H1 (cell line): ENCODE data around the gene SLC39A11. TPM values are rescaled to one million over a fixed set of nuclear protein-coding genes. Genes with fewer than 3 reads are reported as not detected.
"Not testable (repeated sequence)": the region's sequence is repeated elsewhere in the genome, so short reads cannot be mapped to it uniquely, and the experiment has no call there.

Experiments
- CTCF ChIA-PET: fragments of 300-600 bp; sonication (Branson Sonifier 250); formaldehyde crosslinking; loops from one replicate; lab custom pipeline; 2021; ENCODE audit not compliant: partially characterized antibody; lab: Charles Lee
- POLR2A ChIA-PET: fragments of 300-600 bp; sonication (Branson Sonifier 250); formaldehyde crosslinking; loops from one replicate; lab custom pipeline; 2021; ENCODE audit warnings: inconsistent platforms; ENCODE audit not compliant: partially characterized antibody; lab: Charles Lee
- DNase-seq, 2 experiments: peaks; one replicate each; pipeline versions ENCODE4 v3.0.0 to v3.0.0-alpha.2; 2010 to 2022; ENCODE audit warnings: low spot score in 2 of 2, low read depth in 1 of 2, mixed read lengths in 1 of 2
- FAIRE-seq: peaks from 2 replicates; lab custom pipeline; 2011; peaks lifted over from hg19 to GRCh38; lab: Jason Lieb, UNC
- H2AFZ ChIP-seq: 2 replicates; pipeline ENCODE4 v1.8.1; 2012; ENCODE audit warnings: low read length, inconsistent platforms
- H2AK5ac ChIP-seq: 2 replicates; pipeline ENCODE4 v1.6.1; 2013; ENCODE audit warnings: low read depth, low read length
- H2BK120ac ChIP-seq: replicated peaks from 2 replicates; pipeline ENCODE3; 2013; ENCODE audit warnings: low read depth, low read length, inconsistent platforms
- H2BK12ac ChIP-seq: 2 replicates; pipeline ENCODE4 v1.6.1; 2013; ENCODE audit warnings: low read depth, low read length
- H2BK15ac ChIP-seq: 2 replicates; pipeline ENCODE4 v1.6.1; 2013; ENCODE audit warnings: low read length
- H2BK20ac ChIP-seq: 2 replicates; pipeline ENCODE4 v1.6.1; 2013; ENCODE audit warnings: low read length
- H2BK5ac ChIP-seq: 2 replicates; pipeline ENCODE4 v1.6.1; 2013; ENCODE audit warnings: low read depth, low read length
- H3K14ac ChIP-seq: 2 replicates; pipeline ENCODE4 v1.6.1; 2013; ENCODE audit warnings: inconsistent platforms; ENCODE audit not compliant: insufficient read length
- H3K18ac ChIP-seq: 2 replicates; pipeline ENCODE4 v1.6.1; 2013; ENCODE audit warnings: low read length; ENCODE audit errors: extremely low read depth
- H3K23ac ChIP-seq: 2 replicates; pipeline ENCODE4 v1.6.1; 2013; ENCODE audit warnings: inconsistent platforms; ENCODE audit not compliant: insufficient read length
- H3K23me2 ChIP-seq: 2 replicates; pipeline ENCODE4 v1.6.1; 2013; ENCODE audit warnings: low read depth, low read length
- H3K27ac ChIP-seq: 2 replicates; pipeline ENCODE4 v1.6.1; 2011; ENCODE audit warnings: low read depth, low read length, inconsistent platforms
- H3K27me3 ChIP-seq, 4 experiments: replicated peaks in 1 of 4; 1 replicate in 1 of 4; 2 replicates in 3 of 4; pipeline versions ENCODE4 v1.6.1 to v1.8.1; 2011 to 2013; ENCODE audit warnings: low read length in 3 of 4, mild to moderate bottlenecking in 3 of 4, inconsistent platforms in 2 of 4, mixed read lengths in 2 of 4, moderate library complexity in 1 of 4; ENCODE audit not compliant: control insufficient read depth in 3 of 4, insufficient read depth in 3 of 4; ENCODE audit errors: extremely low read depth in 1 of 4
- H3K36me3 ChIP-seq, 4 experiments: 2 replicates each; pipeline versions ENCODE4 v1.6.1 to v1.8.1; 2011 to 2013; ENCODE audit warnings: mild to moderate bottlenecking in 4 of 4, low read length in 3 of 4, moderate library complexity in 2 of 4, control low read depth in 1 of 4, inconsistent platforms in 1 of 4; ENCODE audit not compliant: insufficient read depth in 4 of 4, control insufficient read depth in 2 of 4
- H3K4ac ChIP-seq: replicated peaks from 2 replicates; pipeline ENCODE3; 2013; ENCODE audit warnings: low read length, low read depth, mixed read lengths, inconsistent platforms; ENCODE audit not compliant: insufficient read length
- H3K4me1 ChIP-seq, 4 experiments: replicated peaks in 1 of 4; 1 replicate in 1 of 4; 2 replicates in 3 of 4; pipeline versions ENCODE4 v1.6.1 to v1.8.1; 2011 to 2013; ENCODE audit warnings: low read length in 3 of 4, inconsistent platforms in 2 of 4, mixed read lengths in 1 of 4; ENCODE audit not compliant: insufficient read depth in 4 of 4, control insufficient read depth in 3 of 4
- H3K4me2 ChIP-seq, 2 experiments: 2 replicates each; pipeline versions ENCODE4 v1.6.1 to v1.8.1; 2011 to 2013; ENCODE audit warnings: low read depth in 2 of 2, low read length in 2 of 2, control low read depth in 1 of 2, inconsistent platforms in 1 of 2, mild to moderate bottlenecking in 1 of 2; ENCODE audit not compliant: insufficient read depth in 1 of 2
- H3K4me3 ChIP-seq, 4 experiments: fragments of 200-600, 300-600 bp in 1 of 4; sonication (generic), shearing (Covaris generic), sonication (Bioruptor Twin) in 1 of 4; 2 replicates each; pipeline versions ENCODE4 v1.5.1 to v1.8.1; 2011 to 2016; ENCODE audit warnings: low read length in 4 of 4, low read depth in 3 of 4, control low read depth in 2 of 4, inconsistent platforms in 2 of 4, mild to moderate bottlenecking in 2 of 4, mixed read lengths in 1 of 4, moderate library complexity in 1 of 4; ENCODE audit not compliant: insufficient read depth in 2 of 4; ENCODE audit errors: extremely low read depth in 1 of 4
- H3K56ac ChIP-seq: replicated peaks from 2 replicates; pipeline ENCODE3; 2013; ENCODE audit warnings: low read depth, mild to moderate bottlenecking, mixed read lengths, low read length, inconsistent platforms; ENCODE audit not compliant: insufficient read length
- H3K79me1 ChIP-seq: 2 replicates; pipeline ENCODE4 v1.6.1; 2013; ENCODE audit warnings: low read depth, low read length, control low read depth
- H3K79me2 ChIP-seq, 2 experiments: 2 replicates each; pipeline versions ENCODE4 v1.6.1 to v1.8.1; 2012 to 2013; ENCODE audit warnings: low read length in 2 of 2, mild to moderate bottlenecking in 2 of 2, inconsistent platforms in 1 of 2; ENCODE audit not compliant: insufficient read depth in 2 of 2, control insufficient read depth in 1 of 2
- H3K9ac ChIP-seq, 4 experiments: replicated peaks in 1 of 4; 1 replicate in 1 of 4; 2 replicates in 3 of 4; pipeline versions ENCODE4 v1.6.1 to v1.8.1; 2011 to 2013; ENCODE audit warnings: low read depth in 3 of 4, low read length in 3 of 4, control low read depth in 2 of 4, mild to moderate bottlenecking in 2 of 4, moderate library complexity in 2 of 4, inconsistent platforms in 1 of 4; ENCODE audit errors: extremely low read depth in 1 of 4
- H3K9me3 ChIP-seq, 2 experiments: 2 replicates each; pipeline versions ENCODE4 v1.6.1 to v1.8.1; 2012 to 2013; ENCODE audit warnings: mild to moderate bottlenecking in 2 of 2, moderate library complexity in 2 of 2, control low read depth in 1 of 2, inconsistent platforms in 1 of 2, low read depth in 1 of 2, low read length in 1 of 2, mixed read lengths in 1 of 2; ENCODE audit not compliant: insufficient read depth in 2 of 2
- H4K20me1 ChIP-seq, 2 experiments: replicated peaks in 1 of 2; 2 replicates each; pipeline versions ENCODE3 to v1.8.1; 2011 to 2013; ENCODE audit warnings: inconsistent platforms in 2 of 2, low read length in 2 of 2, mild to moderate bottlenecking in 1 of 2; ENCODE audit not compliant: insufficient read depth in 2 of 2, control insufficient read depth in 1 of 2
- H4K5ac ChIP-seq: 2 replicates; pipeline ENCODE4 v1.6.1; 2013; ENCODE audit warnings: low read length, low read depth, mixed read lengths, inconsistent platforms; ENCODE audit not compliant: insufficient read length
- H4K8ac ChIP-seq: 2 replicates; pipeline ENCODE4 v1.8.0; 2013; ENCODE audit warnings: mild to moderate bottlenecking, moderate library complexity, low read length, inconsistent platforms; ENCODE audit not compliant: insufficient read depth; ENCODE audit errors: extremely low read depth
- H4K91ac ChIP-seq: replicated peaks from 2 replicates; pipeline ENCODE3; 2013; ENCODE audit warnings: low read length, mixed read lengths, inconsistent platforms; ENCODE audit not compliant: insufficient read length
- WGBS, 2 experiments: shearing (Covaris generic) in 1 of 2; methylation state at CpG; one replicate each; pipeline versions ENCODE4 v1.1.6 to v1.1.7; 2013 to 2015; ENCODE audit warnings: low lambda C conversion rate in 2 of 2, mixed read lengths in 2 of 2, inconsistent platforms in 1 of 2, low coverage in 1 of 2, missing lambda C conversion rate in 1 of 2; ENCODE audit not compliant: insufficient replicate concordance in 2 of 2, insufficient coverage in 1 of 2, insufficient read length in 1 of 2; ENCODE audit errors: extremely low coverage in 1 of 2, missing lambda C conversion rate in 1 of 2; 5-methylcytosine and 5-hydroxymethylcytosine counted together
- polyA plus RNA-seq, 7 experiments: library from polyadenylated mRNA; depleted of rRNA in 3 of 7; stranded (reverse) in 5 of 7; unstranded in 2 of 7; fragments of >200 nt in 5 of 7; fragments of 200-250 nt in 2 of 7; gene quantifications; 1 replicate in 5 of 7; 2 replicates in 1 of 7; 4 replicates in 1 of 7; pipeline versions ENCODE4 v1.2.1 to v1.2.3, GENCODE V29; 2011 to 2013; ENCODE audit warnings: missing spikeins in 2 of 7, mixed read lengths in 2 of 7
- total RNA-seq: library from RNA; stranded (reverse); fragmentation: NEBNext Ultra II Directional; extraction: Animal tissue kit (Norgen Biotek cat#: 25700); gene quantifications from 2 replicates; pipeline ENCODE4 v1.2.1, GENCODE V29; 2021

SLC39A11 gene
- total and polyA plus RNA-seq, 2 of the 8 experiments (the other 6 are each of a cell fraction or from before 2014, with no cell fraction given), result 12.2 to 19.6 TPM

DNA sequence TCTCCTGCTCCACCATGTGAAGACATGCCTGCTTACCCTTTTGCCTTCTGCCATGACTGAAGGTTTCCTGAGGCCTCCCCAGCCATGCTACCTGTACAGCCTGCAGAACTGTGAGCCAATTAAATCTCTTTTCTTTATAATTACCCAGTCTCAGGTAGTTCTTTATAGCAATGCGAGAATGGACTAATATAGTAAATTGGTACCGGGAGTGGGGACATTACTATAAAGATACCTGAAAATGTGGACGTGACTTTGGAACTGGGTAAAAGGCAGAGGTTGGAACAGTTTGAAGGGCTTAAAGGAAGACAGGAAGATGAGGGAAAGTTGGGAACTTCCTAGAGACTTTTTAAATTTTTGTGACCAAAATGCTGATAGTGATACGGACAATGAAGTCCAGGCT lies 268.2 kb downstream of the SLC39A11 start:
- H3K36me3 ChIP-seq, FAIRE-seq, POLR2A ChIA-PET: not testable (repeated sequence)

More for the DNA sequence above, 268.2 kb downstream of the SLC39A11 start:
- H3K79me1 ChIP-seq, H3K4me2 ChIP-seq, H3K79me2 ChIP-seq, H2BK5ac ChIP-seq, H2BK12ac ChIP-seq, H2AFZ ChIP-seq, H4K8ac ChIP-seq, H4K5ac ChIP-seq, H3K9ac ChIP-seq, H4K91ac ChIP-seq, H3K27me3 ChIP-seq, H3K23ac ChIP-seq, H4K20me1 ChIP-seq, H2BK15ac ChIP-seq, H3K4ac ChIP-seq, H2AK5ac ChIP-seq, H2BK120ac ChIP-seq, H3K4me3 ChIP-seq, H3K4me1 ChIP-seq, H3K23me2 ChIP-seq, H3K18ac ChIP-seq, H3K14ac ChIP-seq, H3K56ac ChIP-seq, H3K27ac ChIP-seq, DNase-seq, H2BK20ac ChIP-seq: not testable (repeated sequence)
- H3K9me3 ChIP-seq, result peaks cover 16 to 21% of the 10 kb centered on the region in 2 experiments
- WGBS, 2 experiments, result 95% methylated on average over 4 of the region's 4 CpGs; no CpG with 5 or more reads in 1 of the 2 experiments
- CTCF ChIA-PET, result interaction anchor here (1.3 kb wide), 1 partner anchor 18 kb away, joined by 3 read pairs; no protein-coding TSS in a partner anchor
